ENCODE results near the gene SOX13.
A peak's percentile ranks its signal among the peaks of the same experiment; 100 is the strongest.

DNA sequence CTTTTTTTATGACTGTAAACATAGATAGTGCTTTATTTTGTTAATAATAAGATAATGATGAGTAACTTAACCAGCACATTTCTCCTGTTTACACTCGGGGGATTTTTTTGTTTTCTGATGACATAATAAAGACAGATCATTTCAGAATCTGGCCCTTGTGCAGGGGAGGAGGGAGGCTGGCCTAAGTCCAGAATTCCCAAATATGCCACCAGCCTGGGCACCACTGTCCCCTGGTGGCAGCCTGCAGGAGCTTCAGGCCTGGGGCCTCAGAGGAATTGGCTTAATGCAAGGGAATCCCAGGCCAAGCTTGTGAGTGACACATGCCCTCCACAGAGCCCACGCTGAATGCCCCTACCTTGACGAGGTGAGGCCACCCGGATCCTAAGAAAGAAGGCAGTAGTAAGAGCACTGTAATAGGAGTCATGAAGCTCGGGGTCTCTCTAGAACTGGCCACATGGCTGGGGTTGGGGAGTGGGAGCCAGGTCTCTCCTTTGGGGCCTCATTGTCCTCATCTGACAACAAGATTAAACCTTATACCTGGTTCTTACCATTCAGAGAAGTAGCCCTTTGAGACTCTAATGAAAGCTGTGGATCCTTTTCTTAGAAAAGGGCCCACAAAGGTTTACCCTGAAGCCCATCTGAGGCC is 54.8 kb downstream of the SOX13 start:
- TF ChIP-seq TAF1 (IDR thresholded peaks at IDR 0.05; ENCODE audit: low read depth) (no peak), CEBPB (IDR thresholded peaks at IDR 0.05) (no peak), EP300 (IDR thresholded peaks at IDR 0.05; ENCODE audit: borderline replicate concordance) (no peak), RAD21 (IDR thresholded peaks at IDR 0.05; ENCODE audit: low read depth) (peak; percentile 96), ZBTB7A (IDR thresholded peaks at IDR 0.05; ENCODE audit: low read depth) (no peak), YY1 (IDR thresholded peaks at IDR 0.05; ENCODE audit: low read depth) (no peak), TCF12 (IDR thresholded peaks at IDR 0.05; ENCODE audit: low read depth) (no peak), CREB1 (IDR thresholded peaks at IDR 0.05; ENCODE audit: low read depth) (no peak), USF1 (IDR thresholded peaks at IDR 0.05) (no peak)
- TF ChIP-seq, protein P1, sequence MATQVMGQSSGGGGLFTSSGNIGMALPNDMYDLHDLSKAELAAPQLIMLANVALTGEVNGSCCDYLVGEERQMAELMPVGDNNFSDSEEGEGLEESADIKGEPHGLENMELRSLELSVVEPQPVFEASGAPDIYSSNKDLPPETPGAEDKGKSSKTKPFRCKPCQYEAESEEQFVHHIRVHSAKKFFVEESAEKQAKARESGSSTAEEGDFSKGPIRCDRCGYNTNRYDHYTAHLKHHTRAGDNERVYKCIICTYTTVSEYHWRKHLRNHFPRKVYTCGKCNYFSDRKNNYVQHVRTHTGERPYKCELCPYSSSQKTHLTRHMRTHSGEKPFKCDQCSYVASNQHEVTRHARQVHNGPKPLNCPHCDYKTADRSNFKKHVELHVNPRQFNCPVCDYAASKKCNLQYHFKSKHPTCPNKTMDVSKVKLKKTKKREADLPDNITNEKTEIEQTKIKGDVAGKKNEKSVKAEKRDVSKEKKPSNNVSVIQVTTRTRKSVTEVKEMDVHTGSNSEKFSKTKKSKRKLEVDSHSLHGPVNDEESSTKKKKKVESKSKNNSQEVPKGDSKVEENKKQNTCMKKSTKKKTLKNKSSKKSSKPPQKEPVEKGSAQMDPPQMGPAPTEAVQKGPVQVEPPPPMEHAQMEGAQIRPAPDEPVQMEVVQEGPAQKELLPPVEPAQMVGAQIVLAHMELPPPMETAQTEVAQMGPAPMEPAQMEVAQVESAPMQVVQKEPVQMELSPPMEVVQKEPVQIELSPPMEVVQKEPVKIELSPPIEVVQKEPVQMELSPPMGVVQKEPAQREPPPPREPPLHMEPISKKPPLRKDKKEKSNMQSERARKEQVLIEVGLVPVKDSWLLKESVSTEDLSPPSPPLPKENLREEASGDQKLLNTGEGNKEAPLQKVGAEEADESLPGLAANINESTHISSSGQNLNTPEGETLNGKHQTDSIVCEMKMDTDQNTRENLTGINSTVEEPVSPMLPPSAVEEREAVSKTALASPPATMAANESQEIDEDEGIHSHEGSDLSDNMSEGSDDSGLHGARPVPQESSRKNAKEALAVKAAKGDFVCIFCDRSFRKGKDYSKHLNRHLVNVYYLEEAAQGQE (IDR thresholded peaks at IDR 0.05; ENCODE audit: low read depth) = no peak
